ENCODE data around the gene SOS2.

GRCh38 chr14:50100805-50101204 lies 130.6 kb downstream of the SOS2 start:
- TF ChIP-seq CTCF (IDR thresholded peaks at IDR 0.05 in 8 of 11, conservative IDR thresholded peaks at IDR 0.05 in 3 of 11), result no peak
- TF ChIP-seq POLR2A (IDR thresholded peaks at IDR 0.05), result no peak

Data from spleen (tissue), 7 donors.